SK-N-SH treated with all-trans-retinoic acid at 6 μM for 48 hours (cell line): ENCODE measurements around the gene SV2B.

Experiments
- ATAC-seq: fragments of 200-7000 bp; cut with Tn5 transposase; 3 replicates; pipeline ENCODE4 v1.9.1; 2020; ENCODE audit warnings: mild to moderate bottlenecking, moderate library complexity
- ARNTL ChIP-seq: fragments of 450-650 bp; formaldehyde crosslinking; IDR thresholded peaks from 2 replicates; pipeline ENCODE4 v1.5.0; 2020; ENCODE audit warnings: low read depth, mild to moderate bottlenecking, moderate library complexity, borderline replicate concordance
- BACH2 ChIP-seq: fragments of 250-450 bp; sonication (Bioruptor Pico); IDR thresholded peaks from 2 replicates; pipeline ENCODE4 v1.9.0; 2021; ENCODE audit warnings: mild to moderate bottlenecking, borderline replicate concordance
- CREB5 ChIP-seq: fragments of 250-450 bp; sonication (Bioruptor Pico); IDR thresholded peaks from 2 replicates; pipeline ENCODE4 v1.5.1; 2020; ENCODE audit warnings: low read depth, mild to moderate bottlenecking, moderate library complexity
- CSDC2 ChIP-seq: fragments of 250-450 bp; sonication (Bioruptor Pico); IDR thresholded peaks from 2 replicates; pipeline ENCODE4 v1.5.0; 2020; ENCODE audit warnings: mild to moderate bottlenecking, moderate library complexity
- CSRNP3 ChIP-seq: fragments of 250-450 bp; sonication (Bioruptor Pico); IDR thresholded peaks from 2 replicates; pipeline ENCODE4 v1.5.1; 2021; ENCODE audit warnings: mild to moderate bottlenecking, moderate library complexity
- ESRRG ChIP-seq: fragments of 250-450 bp; sonication (Bioruptor Pico); IDR thresholded peaks from 2 replicates; pipeline ENCODE4 v1.6.1; 2021; ENCODE audit warnings: mild to moderate bottlenecking
- GLIS3 ChIP-seq: fragments of 250-450 bp; sonication (Bioruptor Pico); IDR thresholded peaks from 2 replicates; pipeline ENCODE4 v1.5.0; 2020; ENCODE audit warnings: mild to moderate bottlenecking, moderate library complexity
- ISL1 ChIP-seq: fragments of 250-450 bp; sonication (Bioruptor Pico); IDR thresholded peaks from 2 replicates; pipeline ENCODE4 v2.1.2; 2022; ENCODE audit warnings: mild to moderate bottlenecking, moderate library complexity
- OSR1 ChIP-seq: fragments of 250-450 bp; sonication (Bioruptor Pico); IDR thresholded peaks from 2 replicates; pipeline ENCODE4 v1.8.0; 2022; ENCODE audit warnings: moderate library complexity, mild to moderate bottlenecking, inconsistent platforms
- PATZ1 ChIP-seq: fragments of 250-450 bp; sonication (Bioruptor Pico); IDR thresholded peaks from 2 replicates; pipeline ENCODE4 v1.8.0; 2020; ENCODE audit warnings: mild to moderate bottlenecking, moderate library complexity, borderline replicate concordance
- POU6F1 ChIP-seq: fragments of 250-450 bp; sonication (Bioruptor Pico); IDR thresholded peaks from 2 replicates; pipeline ENCODE4 v1.8.0; 2021; ENCODE audit warnings: low read depth, mild to moderate bottlenecking, moderate library complexity, borderline replicate concordance
- PPARA ChIP-seq: fragments of 250-450 bp; sonication (Bioruptor Pico); IDR thresholded peaks from 2 replicates; pipeline ENCODE4 v1.5.0; 2020; ENCODE audit warnings: mild to moderate bottlenecking, borderline replicate concordance
- SNAI2 ChIP-seq: fragments of 250-450 bp; sonication (Bioruptor Pico); IDR thresholded peaks from 2 replicates; pipeline ENCODE4 v1.5.0; 2020; ENCODE audit warnings: mild to moderate bottlenecking, moderate library complexity
- TCF4 ChIP-seq: fragments of 250-450 bp; sonication (Bioruptor Pico); IDR thresholded peaks from 2 replicates; pipeline ENCODE4 v1.8.0; 2021; ENCODE audit warnings: mild to moderate bottlenecking, moderate library complexity, borderline replicate concordance
- TOX ChIP-seq: fragments of 250-450 bp; sonication (Bioruptor Pico); IDR thresholded peaks from 2 replicates; pipeline ENCODE4 v1.8.0; 2021; ENCODE audit warnings: mild to moderate bottlenecking, moderate library complexity, borderline replicate concordance
- TSHZ2 ChIP-seq: fragments of 250-450 bp; sonication (Bioruptor Pico); IDR thresholded peaks from 2 replicates; pipeline ENCODE4 v1.5.0; 2020; ENCODE audit warnings: mild to moderate bottlenecking, moderate library complexity
- ZC3H10 ChIP-seq: fragments of 250-450 bp; sonication (Bioruptor Pico); IDR thresholded peaks from 2 replicates; pipeline ENCODE4 v1.5.1; 2021; ENCODE audit warnings: mild to moderate bottlenecking, moderate library complexity
- ZFP3 ChIP-seq: fragments of 250-450 bp; sonication (Bioruptor Pico); IDR thresholded peaks from 2 replicates; pipeline ENCODE4 v1.5.0; 2020; ENCODE audit warnings: mild to moderate bottlenecking, moderate library complexity
- ZFP30 ChIP-seq: fragments of 450-650 bp; formaldehyde crosslinking; IDR thresholded peaks from 2 replicates; pipeline ENCODE4 v1.5.0; 2022; ENCODE audit warnings: mild to moderate bottlenecking, moderate library complexity
- ZNF565 ChIP-seq: fragments of 450-650 bp; formaldehyde crosslinking; conservative IDR thresholded peaks from 2 replicates; pipeline ENCODE4 v1.5.0; 2020; ENCODE audit warnings: low read depth, mild to moderate bottlenecking, moderate library complexity
- ZNF70 ChIP-seq: fragments of 450-650 bp; formaldehyde crosslinking; IDR thresholded peaks from 2 replicates; pipeline ENCODE4 v1.5.0; 2020; ENCODE audit warnings: mild to moderate bottlenecking, moderate library complexity
- ZNF8 ChIP-seq: fragments of 450-650 bp; formaldehyde crosslinking; IDR thresholded peaks from 2 replicates; pipeline ENCODE4 v1.5.0; 2020; ENCODE audit warnings: mild to moderate bottlenecking, moderate library complexity

The SV2B gene

GRCh38 chr15:91072161-91072560, 27.9 kb upstream of the SV2B start:
- no peak for TF ChIP-seq CSRNP3 (CRISPR knock-in tag)
- TF ChIP-seq TOX (CRISPR knock-in tag): no peak
- no peak for TF ChIP-seq TSHZ2
- no peak for TF ChIP-seq ISL1
- TF ChIP-seq ZNF565: no peak
- TF ChIP-seq BACH2 (CRISPR knock-in tag): no peak
- no peak for TF ChIP-seq GLIS3 (CRISPR knock-in tag)
- no peak for TF ChIP-seq POU6F1 (CRISPR knock-in tag)
- no peak for TF ChIP-seq PATZ1
- no peak for TF ChIP-seq ZNF8 (CRISPR knock-in tag)
- no peak for TF ChIP-seq OSR1
- TF ChIP-seq ZFP3 (CRISPR knock-in tag): no peak
- ATAC-seq: no peak

- no peak for TF ChIP-seq PATZ1
- TF ChIP-seq ZFP30 (CRISPR knock-in tag): no peak
- TF ChIP-seq OSR1: no peak
- no peak for TF ChIP-seq ZC3H10 (CRISPR knock-in tag)
- no peak for TF ChIP-seq PPARA (CRISPR knock-in tag)
- no peak for TF ChIP-seq SNAI2 (CRISPR knock-in tag)
- no peak for TF ChIP-seq CSRNP3 (CRISPR knock-in tag)
- no peak for TF ChIP-seq CREB5 (CRISPR knock-in tag)
- no peak for TF ChIP-seq TSHZ2
- TF ChIP-seq BACH2 (CRISPR knock-in tag): no peak
- TF ChIP-seq TCF4 (CRISPR knock-in tag): no peak
- no peak for TF ChIP-seq ARNTL (CRISPR knock-in tag)
- no peak for TF ChIP-seq ZNF70
- no peak for TF ChIP-seq ISL1
- no peak for TF ChIP-seq ZNF8 (CRISPR knock-in tag)
- no peak for TF ChIP-seq TOX (CRISPR knock-in tag)
- no peak for TF ChIP-seq ESRRG (CRISPR knock-in tag)
- no peak for TF ChIP-seq POU6F1 (CRISPR knock-in tag)
- no peak for TF ChIP-seq CSDC2
- TF ChIP-seq ZFP3 (CRISPR knock-in tag): no peak
- no peak for ATAC-seq
Measured at GRCh38 chr15:91073077-91073476, 27.0 kb upstream of the SV2B start.
